SW480 (cell line): ENCODE data around the gene EVPL.

Source experiments
- DNase-seq: peaks from one replicate; pipeline ENCODE4 v3.0.0-alpha.2; 2016; ENCODE audit warnings: low spot score

EVPL gene

GRCh38 chr17:76017481-76018339, 9.4 kb downstream of the EVPL start:
- DNase-seq = no peak

- DNase-seq = no peak
Measured at GRCh38 chr17:76014925-76015261, 12.2 kb downstream of the EVPL start.

GRCh38 chr17:76014100-76014924, 12.8 kb downstream of the EVPL start:
- peak; percentile 63 for DNase-seq

GRCh38 chr17:76013377-76013932, 13.7 kb downstream of the EVPL start:
- DNase-seq = no peak

- DNase-seq = no peak
Measured at GRCh38 chr17:76011951-76012350, 15.2 kb downstream of the EVPL start.

- no peak for DNase-seq
Measured at GRCh38 chr17:76009969-76010661, 17.0 kb downstream of the EVPL start.

GRCh38 chr17:76009447-76009846, 17.7 kb downstream of the EVPL start:
- no peak for DNase-seq

GRCh38 chr17:76008630-76009425, 18.3 kb downstream of the EVPL start:
- no peak for DNase-seq

- no peak for DNase-seq
Measured at GRCh38 chr17:76008208-76008607, 18.9 kb downstream of the EVPL start.

GRCh38 chr17:76007850-76008165, 19.3 kb downstream of the EVPL start:
- no peak for DNase-seq

GRCh38 chr17:76007131-76007849, 19.8 kb downstream of the EVPL start:
- no peak for DNase-seq

GRCh38 chr17:76005263-76006149, 21.6 kb downstream of the EVPL start:
- peak; percentile 55 for DNase-seq

GRCh38 chr17:76004750-76005262, 22.3 kb downstream of the EVPL start:
- no peak for DNase-seq

GRCh38 chr17:76003915-76004314, 23.2 kb downstream of the EVPL start:
- DNase-seq = no peak

- DNase-seq = no peak
Measured at GRCh38 chr17:76002100-76002499, 25.0 kb downstream of the EVPL start.

- no peak for DNase-seq
Measured at GRCh38 chr17:76000755-76001521, 26.2 kb downstream of the EVPL start, which contains the start of gene CDK3. CDK3 (plus strand) TSS chr17:76000855; CDS start chr17:76001426, 571 bp downstream.

GRCh38 chr17:76000016-76000754, 26.9 kb downstream of the EVPL start:
- DNase-seq = no peak

GRCh38 chr17:75998327-75998795, 28.7 kb downstream of the EVPL start:
- DNase-seq = no peak
